ENCODE measurements around the gene OAS3. TPM values are rescaled to one million over a fixed set of nuclear protein-coding genes. Genes with fewer than 3 reads are reported as not detected.

OAS3 gene
- total and polyA plus RNA-seq, 4 experiments from 2014 or later: 14.4 to 31.3 (median 21.4) TPM

DNA sequence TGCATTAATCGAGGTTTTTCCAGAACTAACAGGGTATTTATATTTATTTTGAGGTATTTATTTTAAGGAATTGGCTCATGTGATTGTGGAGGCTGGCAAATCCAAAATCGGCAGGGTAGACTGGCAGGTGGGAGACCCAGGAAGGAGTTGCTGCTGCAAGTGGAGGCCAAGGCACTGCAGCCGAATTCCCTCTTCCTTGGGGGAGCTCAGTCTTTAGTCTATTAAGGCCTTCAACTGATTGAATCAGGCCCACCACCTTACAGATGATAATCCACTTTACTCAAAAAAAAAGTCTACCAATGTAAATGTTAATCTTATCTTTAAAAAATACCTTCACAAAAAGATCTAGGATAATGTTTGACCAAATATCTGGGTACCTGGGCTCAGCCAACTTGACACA lies 38.9 kb downstream of the OAS3 start:
- Mint-ChIP-seq H3K4me3 (peak overlapping the region in 3 of 8 donors; percentile 13 to 100 (median 97)), H3K4me1 (peaks cover 18 to 48% (median 34%) of the 10 kb centered on the region in 4 donors), H3K27ac (peak overlapping the region; percentile 97 to 99 (median 99)), H3K27me3 (no peaks in the 10 kb centered on the region), H3K36me3 (peaks cover 4 to 29% of the 10 kb centered on the region in 2 donors), H3K9me3 (peaks cover 0 to 4% (median 2%) of the 10 kb centered on the region in 8 donors)
- ChIA-PET POLR2A (ENCODE audit: partially characterized antibody) (interaction anchor here (1.3 to 5.3 kb wide), 6 partner anchors 13 to 244 kb away, joined by 4 to 144 read pairs (median 51); partner anchors contain the start of genes OAS1, OAS3 and TPCN1), CTCF (ENCODE audit: partially characterized antibody) (interaction anchor here (1.5 to 8.4 kb wide), 6 partner anchors 10 to 176 kb away, joined by 5 to 112 read pairs (median 11); partner anchors contain the start of gene OAS1)
- no peaks in the 10 kb centered on the region for H3K9me3 ChIP-seq (ENCODE audit: control insufficient read depth in 1 of 2, low read length in 2 of 2)
- peak overlapping the region; percentile 91 for H3K27ac ChIP-seq (ENCODE audit: low read depth, low read length)
- peak overlapping the region in 1 of 2 donors; percentile 88 for H3K4me3 ChIP-seq (ENCODE audit: low read length in 2 of 2)
- H3K36me3 ChIP-seq (ENCODE audit: insufficient read depth, low read length): no peaks in the 10 kb centered on the region
- intact Hi-C loops (cut with micrococcal nuclease): loop anchor here (5.0 kb wide), 1 partner anchor 210 kb away; the partner anchor contains the start of genes DDX54 and RITA1
- peaks cover 39% of the 10 kb centered on the region for H3K4me1 ChIP-seq (ENCODE audit: insufficient read depth, low read length)
- H3K27me3 ChIP-seq (ENCODE audit: insufficient read depth, low read length): no peaks in the 10 kb centered on the region
- DNase-seq: no peak

DNA sequence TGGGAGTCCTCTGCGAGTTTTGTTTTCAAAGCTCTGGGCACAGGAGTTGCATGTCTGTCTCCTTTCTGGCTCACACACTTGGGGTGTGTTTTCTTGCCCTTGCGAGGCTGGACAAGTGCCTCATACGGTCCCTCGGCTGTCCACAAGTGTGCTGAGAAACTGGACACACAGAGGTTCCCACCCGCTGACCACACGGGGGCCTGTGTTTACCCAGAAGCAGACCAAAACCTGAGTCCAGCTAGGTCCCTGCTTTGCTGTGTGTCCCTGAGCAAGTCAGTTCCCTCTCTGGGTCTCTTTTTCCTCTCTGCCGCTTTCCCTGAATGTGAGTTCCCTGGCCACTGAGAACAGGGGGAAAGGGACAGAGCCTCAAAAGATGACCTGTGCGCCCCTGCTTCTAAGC lies 39.4 kb downstream of the OAS3 start:
- H3K36me3 Mint-ChIP-seq: peaks cover 9 to 34% of the 10 kb centered on the region in 2 donors
- H3K4me3 ChIP-seq (ENCODE audit: low read length in 2 of 2): peak overlapping the region; percentile 87 to 88
- H3K9me3 ChIP-seq (ENCODE audit: control insufficient read depth in 1 of 2, low read length in 2 of 2): no peaks in the 10 kb centered on the region
- peak overlapping the region; percentile 91 for H3K27ac ChIP-seq (ENCODE audit: low read depth, low read length)
- POLR2A ChIA-PET (ENCODE audit: partially characterized antibody): interaction anchor here (0.7 to 5.3 kb wide), 19 partner anchors 7 to 357 kb away, joined by 3 to 144 read pairs (median 5); partner anchors contain the start of genes DDX54, OAS1, OAS3 and RITA1
- no peak for DNase-seq
- CTCF ChIA-PET (ENCODE audit: partially characterized antibody): interaction anchor here (0.9 to 8.4 kb wide), 13 partner anchors 11 to 175 kb away, joined by 3 to 112 read pairs (median 5); partner anchors contain the start of genes OAS1 and OAS3
- H3K27me3 ChIP-seq (ENCODE audit: insufficient read depth, low read length): no peaks in the 10 kb centered on the region
- intact Hi-C loops (cut with micrococcal nuclease): loop anchor here (1.0 to 5.0 kb wide), 5 partner anchors 15 to 210 kb away; partner anchors contain the start of genes DDX54, OAS1, OAS3 and RITA1
- peaks cover 23 to 53% (median 39%) of the 10 kb centered on the region in 4 donors for H3K4me1 Mint-ChIP-seq
- no peaks in the 10 kb centered on the region for H3K36me3 ChIP-seq (ENCODE audit: insufficient read depth, low read length)
- peaks cover 44% of the 10 kb centered on the region for H3K4me1 ChIP-seq (ENCODE audit: insufficient read depth, low read length)
- H3K27me3 Mint-ChIP-seq: no peaks in the 10 kb centered on the region
- peak overlapping the region; percentile 88 to 100 (median 99) for H3K4me3 Mint-ChIP-seq
- H3K27ac Mint-ChIP-seq: peak overlapping the region; percentile 97 to 99 (median 99)
- peaks cover 0 to 8% (median 3%) of the 10 kb centered on the region in 8 donors for H3K9me3 Mint-ChIP-seq

DNA sequence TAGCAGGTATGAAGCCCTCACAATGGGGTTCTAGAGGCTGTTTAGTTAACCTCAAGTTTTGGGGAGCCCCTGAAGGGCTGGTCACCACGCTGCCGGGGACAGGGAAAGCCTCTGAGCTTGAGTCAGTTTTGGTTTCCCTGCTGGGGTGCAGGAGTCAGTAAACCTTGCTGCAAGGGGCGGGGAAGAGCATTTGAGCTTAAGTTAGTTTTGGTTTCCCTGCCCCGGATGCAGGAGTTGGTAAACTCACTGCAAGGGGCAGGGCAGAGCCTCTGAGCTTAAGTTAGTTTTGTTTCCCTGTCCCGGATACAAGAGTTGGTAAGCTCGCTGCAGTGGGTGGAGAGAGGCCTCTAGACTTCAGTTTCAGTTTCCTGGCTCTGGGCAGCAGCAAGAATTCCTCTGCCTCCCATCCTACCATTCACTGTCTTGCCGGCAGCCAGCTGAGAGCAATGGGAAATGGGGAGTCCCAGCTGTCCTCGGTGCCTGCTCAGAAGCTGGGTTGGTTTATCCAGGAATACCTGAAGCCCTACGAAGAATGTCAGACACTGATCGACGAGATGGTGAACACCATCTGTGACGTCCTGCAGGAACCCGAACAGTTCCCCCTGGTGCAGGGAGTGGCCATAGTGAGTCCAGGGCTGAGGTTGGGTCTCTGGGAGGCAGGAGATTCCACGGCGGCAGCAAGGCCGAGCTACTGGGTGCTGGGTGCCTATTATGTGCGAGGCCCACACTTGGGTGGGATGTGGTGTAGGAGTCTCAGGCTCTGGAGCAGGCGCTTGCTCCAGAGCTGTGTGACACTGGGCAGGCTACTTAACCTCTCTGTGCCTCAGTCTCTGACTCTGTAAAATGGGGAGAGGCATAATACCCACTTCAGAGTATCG lies 40.1 kb downstream of the OAS3 start, which contains the start of gene OAS2:
OAS2 (plus strand) TSS at position 357 of the 878 bp plus-strand sequence; CDS start at position 447, 90 bp downstream.
- Histone ChIP-seq H3K27me3 (ENCODE audit: insufficient read depth, low read length) (no peaks in the 10 kb centered on the region), H3K4me3 (ENCODE audit: low read length in 2 of 2) (peak within 1 kb of the TSS; percentile 87 to 88), H3K27ac (ENCODE audit: low read depth, low read length) (peak within 1 kb of the TSS; percentile 91), H3K4me1 (ENCODE audit: insufficient read depth, low read length) (peaks cover 51% of the 10 kb centered on the region), H3K9me3 (ENCODE audit: control insufficient read depth in 1 of 2, low read length in 2 of 2) (no peaks in the 10 kb centered on the region), H3K36me3 (ENCODE audit: insufficient read depth, low read length) (no peaks in the 10 kb centered on the region)
- peaks cover 28 to 58% (median 45%) of the 10 kb centered on the region in 4 donors for H3K4me1 Mint-ChIP-seq
- POLR2A ChIA-PET (ENCODE audit: partially characterized antibody): interaction anchor here (0.6 to 5.3 kb wide), 24 partner anchors 8 to 356 kb away, joined by 3 to 144 read pairs (median 4); partner anchors contain the start of genes DDX54, OAS1, OAS3 and RITA1
- peak within 1 kb of the TSS; percentile 88 to 100 (median 99) for H3K4me3 Mint-ChIP-seq
- peak; percentile 82 to 92 (median 87) for DNase-seq
- CTCF ChIA-PET (ENCODE audit: partially characterized antibody): interaction anchor here (0.6 to 8.4 kb wide), 16 partner anchors 8 to 1288 kb away, joined by 3 to 112 read pairs (median 5); partner anchors contain the start of genes OAS1 and OAS3
- H3K9me3 Mint-ChIP-seq: peaks cover 0 to 12% (median 2%) of the 10 kb centered on the region in 8 donors
- peak within 1 kb of the TSS; percentile 97 to 99 (median 99) for H3K27ac Mint-ChIP-seq
- H3K27me3 Mint-ChIP-seq: no peaks in the 10 kb centered on the region
- intact Hi-C loops (cut with micrococcal nuclease): loop anchor here (1.0 to 5.0 kb wide), 6 partner anchors 14 to 243 kb away; partner anchors contain the start of genes DDX54, OAS1, OAS3 and RITA1
- peaks cover 12 to 39% of the 10 kb centered on the region in 2 donors for H3K36me3 Mint-ChIP-seq

DNA sequence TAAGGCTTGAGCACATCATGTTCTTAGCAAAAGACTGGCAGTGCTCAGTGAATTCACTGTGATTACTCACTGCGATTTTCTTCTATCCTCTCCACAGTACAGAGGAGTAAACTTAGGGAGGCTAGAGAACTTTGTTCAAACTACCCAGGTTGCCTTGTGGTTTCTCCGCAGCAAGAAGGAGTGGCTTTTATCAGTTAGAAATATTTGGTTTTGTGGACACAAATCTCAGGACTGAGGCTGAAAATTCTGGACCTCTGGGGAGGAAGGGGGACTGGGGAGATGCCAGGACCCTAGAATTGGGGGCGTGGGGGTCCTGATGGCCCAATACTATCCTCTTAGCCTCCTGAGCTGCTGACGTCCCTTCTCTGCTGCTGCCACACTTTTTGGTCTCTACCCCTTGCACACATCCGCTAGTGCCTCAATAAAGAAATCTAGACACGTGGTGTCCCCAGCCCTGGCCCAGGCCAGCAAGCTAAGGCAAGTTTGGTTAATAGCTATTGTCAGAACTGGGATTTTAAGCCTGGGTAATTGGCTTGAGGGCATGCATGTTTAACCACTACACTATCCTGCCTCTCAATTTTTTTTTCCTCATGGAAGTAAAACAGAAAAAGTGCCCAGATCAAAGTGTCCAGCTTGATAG lies 40.9 kb downstream of the OAS3 start:
- CTCF ChIA-PET (ENCODE audit: partially characterized antibody): interaction anchor here (0.7 to 8.4 kb wide), 9 partner anchors 9 to 78 kb away, joined by 3 to 112 read pairs (median 5); partner anchors contain the start of genes OAS1 and OAS3
- peak overlapping the region; percentile 88 to 100 (median 99) for H3K4me3 Mint-ChIP-seq
- H3K9me3 Mint-ChIP-seq: peaks cover 0 to 12% (median 3%) of the 10 kb centered on the region in 8 donors
- peak overlapping the region; percentile 91 for H3K27ac ChIP-seq (ENCODE audit: low read depth, low read length)
- H3K27ac Mint-ChIP-seq: peak overlapping the region; percentile 97 to 99 (median 99)
- no peaks in the 10 kb centered on the region for H3K27me3 Mint-ChIP-seq
- peak; percentile 40 to 60 (median 53) for DNase-seq
- H3K4me3 ChIP-seq (ENCODE audit: low read length in 2 of 2): peak overlapping the region; percentile 87 to 88
- H3K9me3 ChIP-seq (ENCODE audit: control insufficient read depth in 1 of 2, low read length in 2 of 2): no peaks in the 10 kb centered on the region
- peaks cover 31 to 66% (median 51%) of the 10 kb centered on the region in 4 donors for H3K4me1 Mint-ChIP-seq
- H3K4me1 ChIP-seq (ENCODE audit: insufficient read depth, low read length): peaks cover 57% of the 10 kb centered on the region
- POLR2A ChIA-PET (ENCODE audit: partially characterized antibody): interaction anchor here (0.6 to 5.3 kb wide), 13 partner anchors 11 to 242 kb away, joined by 3 to 144 read pairs (median 7); partner anchors contain the start of genes DDX54, OAS1, OAS3 and RITA1
- no peaks in the 10 kb centered on the region for H3K36me3 ChIP-seq (ENCODE audit: insufficient read depth, low read length)
- H3K36me3 Mint-ChIP-seq: peaks cover 16 to 44% of the 10 kb centered on the region in 2 donors
- intact Hi-C loops (cut with micrococcal nuclease): loop anchor here (1.0 to 5.0 kb wide), 2 partner anchors 208 to 242 kb away; partner anchors contain the start of genes DDX54, RITA1 and TPCN1
- H3K27me3 ChIP-seq (ENCODE audit: insufficient read depth, low read length): no peaks in the 10 kb centered on the region

DNA sequence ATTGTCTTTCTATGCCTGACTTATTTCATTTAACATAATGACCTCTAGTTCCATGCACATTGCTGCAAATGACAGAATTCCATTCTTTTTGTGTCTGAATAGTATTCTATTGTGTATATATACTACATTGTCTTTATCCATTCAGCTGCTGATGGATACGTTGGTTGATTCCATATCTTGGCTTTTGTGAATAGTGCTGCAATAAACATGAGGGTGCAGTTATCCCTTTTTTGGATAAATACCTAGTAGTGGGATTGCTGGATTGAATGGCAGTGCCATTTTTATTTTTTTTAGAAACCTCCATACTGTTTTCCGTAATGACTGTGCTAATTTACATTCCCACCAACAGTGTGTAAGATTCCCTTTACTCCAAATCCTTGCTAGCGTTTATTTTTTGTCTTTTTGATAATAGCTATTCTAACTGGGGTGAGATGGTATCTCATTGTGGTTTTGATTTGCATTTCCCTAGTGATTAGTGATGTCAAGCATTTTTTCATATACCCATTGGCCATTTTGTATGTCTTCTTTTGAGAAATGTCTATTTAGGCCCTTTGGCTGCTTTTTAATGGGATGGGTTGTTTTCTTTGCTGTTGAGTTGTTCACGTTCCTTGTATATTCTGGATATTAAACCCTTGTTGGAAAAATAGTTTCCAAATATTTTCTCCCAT lies 42.4 kb downstream of the OAS3 start:
- no peaks in the 10 kb centered on the region for H3K36me3 ChIP-seq (ENCODE audit: insufficient read depth, low read length)
- CTCF ChIA-PET (ENCODE audit: partially characterized antibody): interaction anchor here (4.7 to 8.4 kb wide), 2 partner anchors 10 to 79 kb away, joined by 43 to 112 read pairs; no protein-coding TSS in a partner anchor
- Mint-ChIP-seq H3K27ac (peak overlapping the region; percentile 58 to 99 (median 87)), H3K27me3 (no peaks in the 10 kb centered on the region), H3K4me3 (peak overlapping the region; percentile 88 to 100 (median 99)), H3K9me3 (peaks cover 2 to 21% (median 8%) of the 10 kb centered on the region in 8 donors), H3K36me3 (peaks cover 30 to 59% of the 10 kb centered on the region in 2 donors), H3K4me1 (peaks cover 40 to 80% (median 65%) of the 10 kb centered on the region in 4 donors)
- intact Hi-C loops (cut with micrococcal nuclease): no loop called here
- DNase-seq: peak in 4 of 5 donors; percentile 49 to 56 (median 53)
- H3K27ac ChIP-seq (ENCODE audit: low read depth, low read length): peak overlapping the region; percentile 44
- H3K4me3 ChIP-seq (ENCODE audit: low read length in 2 of 2): peak overlapping the region; percentile 26 to 28
- no peaks in the 10 kb centered on the region for H3K27me3 ChIP-seq (ENCODE audit: insufficient read depth, low read length)
- peaks cover 62% of the 10 kb centered on the region for H3K4me1 ChIP-seq (ENCODE audit: insufficient read depth, low read length)
- H3K9me3 ChIP-seq (ENCODE audit: control insufficient read depth in 1 of 2, low read length in 2 of 2): no peaks in the 10 kb centered on the region
- POLR2A ChIA-PET (ENCODE audit: partially characterized antibody): interaction anchor here (4.5 to 5.3 kb wide), 2 partner anchors 10 to 75 kb away, joined by 101 to 144 read pairs; partner anchors contain the start of gene OAS1
